PC-3 (cell line): ENCODE measurements around the gene DPM2. TPM values are rescaled to one million over a fixed set of nuclear protein-coding genes. Genes with fewer than 3 reads are reported as not detected.

Experiments
- ATAC-seq: fragments of 200-7000 bp; cut with Tn5 transposase; 2 replicates; pipeline ENCODE4 v1.9.1; 2020; ENCODE audit warnings: mild to moderate bottlenecking, moderate library complexity
- BruUV-seq: library from RNA; stranded (reverse); fragments of 400-500 nt; replicated peaks from 2 replicates; lab custom pipeline; 2021; lab: Mats Ljungman, UMichigan
- CTCF ChIA-PET: fragments of 300-600 bp; sonication (Branson Sonifier 250); formaldehyde crosslinking; loops from one replicate; lab custom pipeline; 2022; ENCODE audit warnings: antibody characterized with exemption; lab: Charles Lee
- POLR2A ChIA-PET: fragments of 300-600 bp; sonication (Branson Sonifier 250); formaldehyde crosslinking; loops from one replicate; lab custom pipeline; 2022; ENCODE audit warnings: antibody characterized with exemption; ENCODE audit not compliant: unreplicated experiment; lab: Charles Lee
- DNase-seq: peaks from one replicate; pipeline ENCODE4 v3.0.0-alpha.2; 2015
- H2AFZ ChIP-seq: fragments of 300-600 bp; sonication (generic); 2 replicates; pipeline ENCODE4 v1.6.0; 2016; ENCODE audit warnings: antibody characterized with exemption, low read length
- H3F3A ChIP-seq: fragments of 300-600 bp; sonication (generic); one replicate; pipeline ENCODE4 v1.6.0; 2017; ENCODE audit warnings: antibody characterized with exemption, low read length, control low read depth, mild to moderate bottlenecking; ENCODE audit not compliant: unreplicated experiment
- H3K27ac ChIP-seq: fragments of 300-600 bp; sonication (generic); 2 replicates; pipeline ENCODE4 v1.5.1; 2016; ENCODE audit warnings: mild to moderate bottlenecking, low read length
- H3K27me3 ChIP-seq: fragments of 300-600 bp; sonication (generic); 2 replicates; pipeline ENCODE4 v1.6.1; 2016; ENCODE audit warnings: low read length, mixed read lengths
- H3K36me3 ChIP-seq: fragments of 300-600 bp; sonication (generic); 2 replicates; pipeline ENCODE4 v1.6.1; 2016; ENCODE audit warnings: low read depth, mixed run types, low read length, mixed read lengths
- H3K4me1 ChIP-seq: fragments of 300-600 bp; sonication (generic); 2 replicates; pipeline ENCODE4 v1.5.1; 2016; ENCODE audit warnings: low read length; ENCODE audit not compliant: insufficient read depth
- H3K4me2 ChIP-seq: fragments of 300-600 bp; sonication (generic); 2 replicates; pipeline ENCODE4 v1.6.0; 2016; ENCODE audit warnings: low read length
- H3K4me3 ChIP-seq: fragments of 300-600 bp; sonication (generic); 2 replicates; pipeline ENCODE4 v1.5.1; 2016; ENCODE audit warnings: mild to moderate bottlenecking, low read length, mixed read lengths
- H3K79me2 ChIP-seq: fragments of 300-600 bp; sonication (generic); 2 replicates; pipeline ENCODE4 v1.6.1; 2017; ENCODE audit warnings: low read length, mixed read lengths
- H3K9ac ChIP-seq: fragments of 300-600 bp; sonication (generic); 2 replicates; pipeline ENCODE4 v1.6.0; 2016; ENCODE audit warnings: mild to moderate bottlenecking, low read length
- H3K9me2 ChIP-seq: fragments of 300-600 bp; sonication (generic); replicated peaks from 2 replicates; pipeline ENCODE4 v1.6.1; 2016; ENCODE audit warnings: mixed run types, low read length, mixed read lengths
- H3K9me3 ChIP-seq: fragments of 300-600 bp; sonication (generic); 2 replicates; pipeline ENCODE4 v1.6.1; 2016; ENCODE audit warnings: low read length, mixed read lengths
- H4K20me1 ChIP-seq: fragments of 300-600 bp; sonication (generic); 2 replicates; pipeline ENCODE4 v1.6.1; 2016; ENCODE audit warnings: low read length, mixed read lengths
- EZH2 ChIP-seq: fragments of 300-600 bp; sonication (generic); IDR thresholded peaks from one replicate; pipeline ENCODE4 v1.6.1; 2017; ENCODE audit warnings: antibody characterized with exemption, mild to moderate bottlenecking, low read length; ENCODE audit not compliant: unreplicated experiment
- EZH2phosphoT487 ChIP-seq: fragments of 300-600 bp; sonication (generic); IDR thresholded peaks from 2 replicates; pipeline ENCODE4 v1.6.1; 2018; ENCODE audit warnings: mild to moderate bottlenecking, antibody characterized with exemption, low read length, borderline replicate concordance
- intact Hi-C: fragments of 100-400 bp; cut with micrococcal nuclease; formaldehyde crosslinking; loops from 2 replicates; pipeline ENCODE4 v1.9.0; 2023
- total RNA-seq: library from RNA; depleted of rRNA; stranded (reverse); fragments of >200 nt; gene quantifications from 2 replicates; pipeline ENCODE4 v1.2.3, GENCODE V29; 2014
- TF ChIP-seq, protein P1 (sequence below): fragments of 300-600 bp; sonication (generic); conservative IDR thresholded peaks from 2 replicates; pipeline ENCODE4 v1.5.1; 2017; ENCODE audit warnings: antibody characterized with exemption, low read depth, mild to moderate bottlenecking, low read length

Gene DPM2
- total RNA-seq, 1 experiment from 2014 or later: 33.0 TPM

DNA sequence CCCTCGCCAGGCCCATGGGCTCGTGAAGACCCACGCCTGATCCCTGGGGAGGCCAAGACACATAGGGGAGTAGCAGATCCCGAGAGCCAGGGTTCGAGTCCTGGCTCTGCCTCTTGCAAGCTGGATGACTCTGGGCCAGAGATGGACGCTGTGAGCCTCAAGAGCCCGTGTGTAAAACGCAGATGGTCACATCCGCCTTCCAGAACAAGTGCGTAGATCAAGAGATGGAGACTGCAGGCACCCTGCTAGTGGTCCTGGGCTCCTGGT lies 29.1 kb downstream of the DPM2 start:
- ATAC-seq (no peak), DNase-seq (no peak)
- no peaks in the 10 kb centered on the region for H3K9me2 ChIP-seq
- no peaks in the 10 kb centered on the region for H4K20me1 ChIP-seq
- no peaks in the 10 kb centered on the region for H3K27me3 ChIP-seq
- H3F3A ChIP-seq: no peaks in the 10 kb centered on the region
- H3K4me3 ChIP-seq: no peak overlapping the region
- BruUV-seq: no TSS peak
- POLR2A ChIA-PET: no interaction called here
- no peaks in the 10 kb centered on the region for H3K36me3 ChIP-seq
- no peak overlapping the region for H3K9ac ChIP-seq
- intact Hi-C loops: no loop called here
- H3K27ac ChIP-seq: no peak overlapping the region
- TF ChIP-seq EZH2phosphoT487 (no peak), EZH2 (no peak)
- TF ChIP-seq, protein P1, sequence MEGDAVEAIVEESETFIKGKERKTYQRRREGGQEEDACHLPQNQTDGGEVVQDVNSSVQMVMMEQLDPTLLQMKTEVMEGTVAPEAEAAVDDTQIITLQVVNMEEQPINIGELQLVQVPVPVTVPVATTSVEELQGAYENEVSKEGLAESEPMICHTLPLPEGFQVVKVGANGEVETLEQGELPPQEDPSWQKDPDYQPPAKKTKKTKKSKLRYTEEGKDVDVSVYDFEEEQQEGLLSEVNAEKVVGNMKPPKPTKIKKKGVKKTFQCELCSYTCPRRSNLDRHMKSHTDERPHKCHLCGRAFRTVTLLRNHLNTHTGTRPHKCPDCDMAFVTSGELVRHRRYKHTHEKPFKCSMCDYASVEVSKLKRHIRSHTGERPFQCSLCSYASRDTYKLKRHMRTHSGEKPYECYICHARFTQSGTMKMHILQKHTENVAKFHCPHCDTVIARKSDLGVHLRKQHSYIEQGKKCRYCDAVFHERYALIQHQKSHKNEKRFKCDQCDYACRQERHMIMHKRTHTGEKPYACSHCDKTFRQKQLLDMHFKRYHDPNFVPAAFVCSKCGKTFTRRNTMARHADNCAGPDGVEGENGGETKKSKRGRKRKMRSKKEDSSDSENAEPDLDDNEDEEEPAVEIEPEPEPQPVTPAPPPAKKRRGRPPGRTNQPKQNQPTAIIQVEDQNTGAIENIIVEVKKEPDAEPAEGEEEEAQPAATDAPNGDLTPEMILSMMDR: no peak
- CTCF ChIA-PET: no interaction called here
- H3K9me3 ChIP-seq: no peaks in the 10 kb centered on the region
- no peaks in the 10 kb centered on the region for H3K79me2 ChIP-seq
- no peaks in the 10 kb centered on the region for H3K4me1 ChIP-seq
- no peak overlapping the region for H2AFZ ChIP-seq
- H3K4me2 ChIP-seq: no peak overlapping the region

DNA sequence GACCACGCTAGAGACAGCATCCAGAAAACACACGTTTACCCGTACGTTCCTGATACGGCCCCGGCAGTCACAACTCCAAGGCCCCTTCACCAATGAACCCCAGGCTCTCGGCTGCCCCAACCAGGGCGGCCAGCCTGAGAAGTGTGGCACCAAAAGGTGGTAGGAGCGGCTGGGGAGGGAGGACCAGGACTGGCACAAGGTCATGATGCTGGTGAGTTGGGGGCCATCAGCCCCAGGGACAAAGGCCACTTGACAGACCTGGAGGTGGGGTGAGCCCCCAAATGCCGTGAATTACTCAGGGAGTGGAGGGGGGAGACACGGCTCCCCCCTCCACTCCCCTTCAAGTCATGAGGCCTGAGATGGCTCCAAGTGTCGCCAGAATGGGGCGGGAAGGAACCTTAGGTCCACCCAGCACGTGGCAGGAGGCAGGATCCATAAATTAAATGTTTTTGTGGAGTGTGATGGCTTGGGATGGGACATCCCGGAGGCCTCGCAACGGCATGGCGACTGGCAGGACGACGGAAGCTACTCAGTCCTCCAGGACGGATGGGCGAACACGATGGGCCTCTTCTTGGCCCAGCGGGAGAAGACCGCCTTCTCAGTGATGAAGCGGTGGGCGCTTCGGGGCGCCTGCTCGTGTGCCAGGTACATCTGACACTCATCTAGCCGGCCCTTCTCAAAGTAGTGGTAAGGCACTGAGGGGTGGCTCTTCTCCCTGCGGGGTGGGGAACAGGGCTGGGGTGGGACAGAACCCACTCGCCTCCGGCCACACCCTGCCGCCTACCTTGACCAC lies 29.6 kb downstream of the DPM2 start:
- no peak overlapping the region for H2AFZ ChIP-seq
- H3K4me1 ChIP-seq: no peaks in the 10 kb centered on the region
- H3K9me3 ChIP-seq: no peaks in the 10 kb centered on the region
- ChIA-PET POLR2A (no interaction called here), CTCF (no interaction called here)
- H3K36me3 ChIP-seq: no peaks in the 10 kb centered on the region
- no peaks in the 10 kb centered on the region for H3F3A ChIP-seq
- H3K9ac ChIP-seq: no peak overlapping the region
- H3K4me2 ChIP-seq: no peak overlapping the region
- no peak overlapping the region for H3K27ac ChIP-seq
- H3K4me3 ChIP-seq: no peak overlapping the region
- intact Hi-C loops: no loop called here
- no peak for ATAC-seq
- TF ChIP-seq, protein P1: no peak
- TF ChIP-seq EZH2phosphoT487 (no peak), EZH2 (no peak)
- H4K20me1 ChIP-seq: no peaks in the 10 kb centered on the region
- H3K9me2 ChIP-seq: no peaks in the 10 kb centered on the region
- H3K79me2 ChIP-seq: no peaks in the 10 kb centered on the region
- DNase-seq: no peak
- BruUV-seq: no TSS peak
- H3K27me3 ChIP-seq: no peaks in the 10 kb centered on the region

DNA sequence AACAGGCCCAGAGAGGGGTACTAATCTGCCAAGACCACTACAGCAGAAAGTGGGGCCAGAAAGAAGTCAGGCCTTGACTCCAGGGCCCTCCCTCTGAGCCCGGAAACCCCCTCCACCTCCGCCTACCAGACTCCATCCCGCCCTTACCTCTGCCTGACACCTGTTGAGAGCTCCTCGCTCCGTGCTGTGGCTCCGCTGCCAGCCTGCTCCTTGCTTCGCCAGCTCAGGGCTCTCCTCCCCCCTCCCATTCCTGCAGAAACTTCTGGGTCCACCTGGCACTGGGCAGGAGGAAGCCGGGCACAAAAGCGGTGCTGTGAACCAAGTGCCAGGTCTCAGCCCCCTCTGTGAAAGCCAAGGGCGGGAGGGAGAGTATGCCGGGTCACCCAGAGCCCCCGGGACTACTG lies 31.9 kb downstream of the DPM2 start:
- no peak for DNase-seq
- no peak overlapping the region for H3K4me3 ChIP-seq
- TF ChIP-seq EZH2 (no peak), EZH2phosphoT487 (no peak)
- TF ChIP-seq, protein P1: no peak
- no peak for ATAC-seq
- no peak overlapping the region for H3K4me2 ChIP-seq
- H3K27ac ChIP-seq: no peak overlapping the region
- no peak overlapping the region for H3K9ac ChIP-seq
- ChIA-PET CTCF (no interaction called here), POLR2A (no interaction called here)
- H3F3A ChIP-seq: no peaks in the 10 kb centered on the region
- no peaks in the 10 kb centered on the region for H3K9me2 ChIP-seq
- H3K79me2 ChIP-seq: no peaks in the 10 kb centered on the region
- H4K20me1 ChIP-seq: no peaks in the 10 kb centered on the region
- H2AFZ ChIP-seq: no peak overlapping the region
- no peaks in the 10 kb centered on the region for H3K27me3 ChIP-seq
- no TSS peak for BruUV-seq
- no peaks in the 10 kb centered on the region for H3K9me3 ChIP-seq
- H3K4me1 ChIP-seq: no peaks in the 10 kb centered on the region
- no peaks in the 10 kb centered on the region for H3K36me3 ChIP-seq
- intact Hi-C loops: no loop called here
